Left lung (tissue), 10 donors: ENCODE results near the gene PTPRD. TPM values are rescaled to one million over a fixed set of nuclear protein-coding genes. Genes with fewer than 3 reads are reported as not detected.

Experiments used
- ATAC-seq: fragments of 200-7000 bp; cut with Tn5 transposase; one replicate; pipeline ENCODE4 v1.9.1; 2020; ENCODE audit warnings: moderate library complexity
- DNase-seq, 4 donors: peaks; one replicate each; pipeline ENCODE4 v3.0.0-alpha.2; 2013 to 2020
- H3K27ac ChIP-seq, 2 donors: fragments of 200-600 bp; sonication (generic) in 1 of 2; one replicate each; pipeline versions ENCODE4 v1.5.0 to v1.8.0; 2020 to 2021
- H3K27me3 ChIP-seq, 2 donors: fragments of 200-600 bp; sonication (generic) in 1 of 2; one replicate each; pipeline versions ENCODE4 v1.5.0 to v1.8.0; 2020 to 2021
- H3K36me3 ChIP-seq, 2 donors: fragments of 200-600 bp; sonication (generic) in 1 of 2; one replicate each; pipeline versions ENCODE4 v1.5.0 to v1.8.0; 2020 to 2021
- H3K4me1 ChIP-seq, 2 donors: fragments of 200-600 bp; one replicate each; pipeline ENCODE4 v1.8.0; 2021
- H3K4me3 ChIP-seq, 2 donors: fragments of 200-600 bp; sonication (generic) in 1 of 2; one replicate each; pipeline versions ENCODE4 v1.5.0 to v1.8.0; 2020 to 2021; ENCODE audit warnings: mild to moderate bottlenecking in 1 of 2
- H3K9me3 ChIP-seq, 2 donors: fragments of 200-600 bp; sonication (generic) in 1 of 2; one replicate each; pipeline versions ENCODE4 v1.5.0 to v1.8.0; 2020 to 2021
- intact Hi-C, 2 donors: fragments of 100-400 bp; cut with DNase I; formaldehyde crosslinking; loops; one replicate each; pipeline versions ENCODE4 v1.11.2 to v1.14.2; 2022
- polyA plus RNA-seq, 6 donors: library from polyadenylated mRNA; unstranded; fragments of 120-200 nt; gene quantifications; one replicate each; pipeline ENCODE4 v1.2.1, GENCODE V29; 2013; ENCODE audit not compliant: insufficient read length in 6 of 6
- total RNA-seq, 2 donors: library from RNA; stranded (reverse); fragmentation: NEBNext Ultra II Directional; extraction: Animal tissue kit (Norgen Biotek cat#: 25700); gene quantifications; one replicate each; pipeline ENCODE4 v1.2.1, GENCODE V29; 2021
- TF ChIP-seq, protein P1 (sequence below), 2 donors: fragments of 200-600 bp; sonication (generic) in 1 of 2; IDR thresholded peaks; one replicate each; pipeline versions ENCODE4 v1.5.0 to v1.8.0; 2021; ENCODE audit warnings: antibody characterized with exemption in 2 of 2
- donor health status: DM: no; HTN: yes; CAD: no.
- donor health status: DM: no; HTN: no; CAD: no.

PTPRD gene
- total and polyA plus RNA-seq, 8 donors = 24.2 to 167 (median 139) TPM

DNA sequence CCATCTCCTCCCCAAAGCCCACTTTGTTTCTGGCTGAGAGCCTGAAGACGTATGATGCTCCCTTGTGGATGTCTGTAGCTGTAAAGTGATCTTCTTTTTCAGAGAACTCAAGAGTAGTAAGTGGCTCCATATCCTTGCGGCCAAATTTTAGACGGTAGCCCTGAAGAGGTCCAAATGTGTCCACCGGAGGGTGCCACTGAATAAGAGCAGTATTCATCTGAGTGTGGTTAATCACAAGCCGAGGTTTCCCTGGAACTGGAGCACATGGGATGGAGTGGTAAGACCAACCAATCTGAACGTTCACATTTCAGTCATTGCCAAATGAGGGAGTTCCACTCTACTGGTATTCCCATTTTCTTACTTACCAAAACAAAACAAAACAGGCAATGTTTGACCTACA is 2126.7 kb downstream of the PTPRD start:
- TF ChIP-seq, protein P1, sequence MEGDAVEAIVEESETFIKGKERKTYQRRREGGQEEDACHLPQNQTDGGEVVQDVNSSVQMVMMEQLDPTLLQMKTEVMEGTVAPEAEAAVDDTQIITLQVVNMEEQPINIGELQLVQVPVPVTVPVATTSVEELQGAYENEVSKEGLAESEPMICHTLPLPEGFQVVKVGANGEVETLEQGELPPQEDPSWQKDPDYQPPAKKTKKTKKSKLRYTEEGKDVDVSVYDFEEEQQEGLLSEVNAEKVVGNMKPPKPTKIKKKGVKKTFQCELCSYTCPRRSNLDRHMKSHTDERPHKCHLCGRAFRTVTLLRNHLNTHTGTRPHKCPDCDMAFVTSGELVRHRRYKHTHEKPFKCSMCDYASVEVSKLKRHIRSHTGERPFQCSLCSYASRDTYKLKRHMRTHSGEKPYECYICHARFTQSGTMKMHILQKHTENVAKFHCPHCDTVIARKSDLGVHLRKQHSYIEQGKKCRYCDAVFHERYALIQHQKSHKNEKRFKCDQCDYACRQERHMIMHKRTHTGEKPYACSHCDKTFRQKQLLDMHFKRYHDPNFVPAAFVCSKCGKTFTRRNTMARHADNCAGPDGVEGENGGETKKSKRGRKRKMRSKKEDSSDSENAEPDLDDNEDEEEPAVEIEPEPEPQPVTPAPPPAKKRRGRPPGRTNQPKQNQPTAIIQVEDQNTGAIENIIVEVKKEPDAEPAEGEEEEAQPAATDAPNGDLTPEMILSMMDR (IDR thresholded peaks at IDR 0.05) = peak in 1 of 2 donors; percentile 14
- H3K4me1 ChIP-seq = no peaks in the 10 kb centered on the region
- intact Hi-C loops = no loop called here
- no peak overlapping the region for H3K4me3 ChIP-seq
- DNase-seq (peak in 1 of 4 donors; percentile 14), ATAC-seq (peak; percentile 34)
- H3K36me3 ChIP-seq = no peaks in the 10 kb centered on the region
- H3K9me3 ChIP-seq = no peaks in the 10 kb centered on the region
- H3K27me3 ChIP-seq = no peaks in the 10 kb centered on the region
- H3K27ac ChIP-seq = no peak overlapping the region

DNA sequence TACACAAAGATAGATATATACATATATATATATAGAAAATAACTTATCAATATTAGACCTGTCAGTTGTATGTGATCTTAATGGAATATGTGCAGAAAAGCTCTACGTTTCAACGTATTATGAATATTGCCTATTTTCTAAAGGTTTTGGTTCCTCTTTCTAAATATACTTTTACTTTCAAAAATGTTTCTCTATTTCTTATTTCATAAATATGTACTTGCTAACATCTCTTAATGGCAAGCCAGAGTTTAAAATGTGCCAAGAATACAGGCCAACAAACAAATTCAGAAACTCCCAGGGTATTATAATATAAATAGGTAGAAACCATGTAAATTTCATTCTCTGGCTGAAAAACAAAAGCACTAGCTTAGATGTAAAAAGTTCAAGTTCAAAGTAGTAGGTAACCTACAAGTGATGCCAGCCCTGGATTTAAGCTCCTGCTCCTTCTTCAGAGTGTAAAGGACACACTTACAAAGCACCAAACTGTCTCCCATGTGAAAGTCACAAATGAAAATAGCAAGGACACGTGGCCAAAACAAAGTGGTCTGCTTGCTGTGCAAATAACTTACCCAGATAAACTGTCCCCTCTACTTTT is 2128.1 kb downstream of the PTPRD start:
- TF ChIP-seq, protein P1 (IDR thresholded peaks at IDR 0.05) = no peak
- intact Hi-C loops = no loop called here
- no peaks in the 10 kb centered on the region for H3K27me3 ChIP-seq
- DNase-seq = no peak
- no peaks in the 10 kb centered on the region for H3K4me1 ChIP-seq
- H3K27ac ChIP-seq = no peak overlapping the region
- no peaks in the 10 kb centered on the region for H3K9me3 ChIP-seq
- no peak for ATAC-seq
- no peak overlapping the region for H3K4me3 ChIP-seq
- no peaks in the 10 kb centered on the region for H3K36me3 ChIP-seq

DNA sequence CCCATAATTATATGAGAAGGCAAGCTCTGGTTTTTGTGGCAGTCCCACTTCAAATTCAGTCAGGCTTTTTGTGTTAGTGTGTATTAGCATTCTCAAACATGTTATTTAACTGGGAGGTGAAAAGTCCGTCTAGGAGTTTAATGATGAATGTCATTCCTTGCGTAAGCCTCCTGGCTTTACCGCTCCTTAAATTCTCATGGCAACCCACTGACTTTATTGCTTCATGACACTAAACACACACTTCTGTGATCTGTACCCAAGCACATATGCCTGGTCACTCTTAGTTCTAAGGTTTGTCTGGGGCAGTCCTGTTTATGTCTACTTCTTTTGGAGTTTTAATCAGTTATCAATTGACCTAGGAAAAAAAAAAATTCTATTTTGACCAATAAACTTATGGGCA is 2135.4 kb downstream of the PTPRD start:
- H3K36me3 ChIP-seq = no peaks in the 10 kb centered on the region
- DNase-seq = no peak
- no peaks in the 10 kb centered on the region for H3K27me3 ChIP-seq
- H3K4me3 ChIP-seq = no peak overlapping the region
- TF ChIP-seq, protein P1 (IDR thresholded peaks at IDR 0.05) = no peak
- no peaks in the 10 kb centered on the region for H3K4me1 ChIP-seq
- H3K27ac ChIP-seq = no peak overlapping the region
- H3K9me3 ChIP-seq = no peaks in the 10 kb centered on the region
- intact Hi-C loops = no loop called here
- no peak for ATAC-seq

DNA sequence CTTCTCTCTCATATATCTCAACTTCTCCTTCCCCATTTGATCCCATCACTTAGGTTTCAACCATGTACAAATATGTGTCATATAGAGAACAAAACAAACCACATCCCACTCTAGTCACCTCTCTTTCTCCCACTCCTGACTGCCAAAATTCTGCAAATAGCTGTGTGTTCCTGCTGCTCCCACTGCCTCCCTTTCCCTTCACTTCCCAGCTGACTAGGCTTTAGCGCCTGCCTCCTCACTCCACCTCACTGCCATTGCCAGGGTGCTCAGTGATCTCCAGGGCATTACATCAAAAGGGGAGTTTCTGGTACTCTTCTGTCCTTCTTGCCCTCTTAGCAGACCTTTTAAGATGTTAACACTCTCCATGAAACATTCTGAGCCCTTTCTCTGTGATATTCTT is 2137.9 kb downstream of the PTPRD start:
- H3K27me3 ChIP-seq = no peaks in the 10 kb centered on the region
- H3K4me1 ChIP-seq = no peaks in the 10 kb centered on the region
- H3K36me3 ChIP-seq = no peaks in the 10 kb centered on the region
- H3K27ac ChIP-seq = no peak overlapping the region
- H3K4me3 ChIP-seq = no peak overlapping the region
- TF ChIP-seq, protein P1 (IDR thresholded peaks at IDR 0.05) = no peak
- no peak for ATAC-seq
- DNase-seq = no peak
- H3K9me3 ChIP-seq = no peaks in the 10 kb centered on the region
- intact Hi-C loops = no loop called here

DNA sequence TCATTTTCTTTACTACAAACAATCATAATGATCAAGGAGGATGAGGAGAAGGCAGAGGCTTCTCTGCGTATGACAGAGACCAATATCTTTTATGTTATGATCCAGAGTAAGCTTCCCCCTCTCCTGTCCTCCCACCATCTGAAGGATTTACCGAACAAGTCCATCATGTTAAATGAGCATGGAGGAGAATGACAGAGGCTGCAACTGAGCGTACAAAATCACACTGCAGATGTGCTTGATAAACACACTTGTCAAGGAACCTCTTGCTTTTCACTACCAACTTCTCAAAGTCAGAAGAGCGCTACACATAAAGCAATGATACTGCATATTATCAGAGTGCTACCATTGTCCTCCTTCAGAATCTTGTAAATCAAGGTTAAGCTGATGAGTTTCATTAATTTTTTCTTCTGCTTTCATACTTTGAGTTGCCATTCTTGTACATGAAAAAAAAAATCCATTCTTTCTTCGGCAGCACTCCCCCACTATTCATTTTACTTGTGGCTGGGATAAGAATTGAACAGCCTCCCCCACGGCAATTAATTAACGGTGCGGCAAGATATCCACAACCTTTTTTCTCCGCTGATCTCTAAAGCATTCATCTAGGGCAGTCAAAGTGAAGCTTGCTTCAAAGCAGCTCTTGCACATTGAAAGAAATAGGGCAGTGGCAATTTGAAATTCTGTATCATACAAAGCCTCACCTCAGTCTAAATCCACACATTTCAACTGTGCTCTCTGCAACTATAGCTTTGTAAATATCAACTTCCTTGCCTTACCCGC is 2139.4 kb downstream of the PTPRD start:
- TF ChIP-seq, protein P1 (IDR thresholded peaks at IDR 0.05) = no peak
- no peak for DNase-seq
- no peaks in the 10 kb centered on the region for H3K9me3 ChIP-seq
- no peaks in the 10 kb centered on the region for H3K27me3 ChIP-seq
- H3K36me3 ChIP-seq = no peaks in the 10 kb centered on the region
- H3K27ac ChIP-seq = no peak overlapping the region
- no peak for ATAC-seq
- no peaks in the 10 kb centered on the region for H3K4me1 ChIP-seq
- no peak overlapping the region for H3K4me3 ChIP-seq
- intact Hi-C loops = no loop called here
